Caco-2 (cell line): Measurements from ENCODE around the gene GPSM3. TPM values are rescaled to one million over a fixed set of nuclear protein-coding genes. Genes with fewer than 3 reads are reported as not detected.

Experiments used
- BruUV-seq: library from RNA; stranded (reverse); fragments of 400-500 nt; replicated peaks from 2 replicates; lab custom pipeline; 2021; lab: Mats Ljungman, UMichigan
- CTCF ChIA-PET: fragments of 300-600 bp; sonication (Branson Sonifier 250); formaldehyde crosslinking; loops from one replicate; lab custom pipeline; 2022; ENCODE audit warnings: antibody characterized with exemption; lab: Charles Lee
- POLR2A ChIA-PET: fragments of 300-600 bp; sonication (Branson Sonifier 250); formaldehyde crosslinking; loops from one replicate; lab custom pipeline; 2022; ENCODE audit warnings: antibody characterized with exemption; lab: Charles Lee
- DNase-seq, 2 experiments: peaks; one replicate each; pipeline versions ENCODE4 v3.0.0 to v3.0.0-alpha.2; 2020 to 2022
- H3K27me3 ChIP-seq: replicated peaks from 2 replicates; pipeline ENCODE4 v1.6.0; 2011; ENCODE audit warnings: low read length; ENCODE audit not compliant: control insufficient read depth, insufficient read depth
- H3K36me3 ChIP-seq: 2 replicates; pipeline ENCODE4 v1.5.1; 2011; ENCODE audit warnings: low read length; ENCODE audit not compliant: control insufficient read depth, insufficient read depth
- H3K4me1 ChIP-seq: fragments of 250-450 bp; sonication (Bioruptor Pico); 2 replicates; pipeline ENCODE4 v1.5.1; 2020; ENCODE audit warnings: mild to moderate bottlenecking
- H3K4me3 ChIP-seq: 2 replicates; pipeline ENCODE4 v1.5.1; 2011; ENCODE audit warnings: low read depth, mild to moderate bottlenecking, control low read depth, low read length
- H3K9me3 ChIP-seq: fragments of 250-450 bp; sonication (Bioruptor Pico); 2 replicates; pipeline ENCODE4 v1.5.1; 2020; ENCODE audit warnings: mild to moderate bottlenecking, moderate library complexity
- H3K27ac Mint-ChIP-seq: one replicate; pipeline ENCODE4 v1.8.0; 2022; ENCODE audit warnings: mixed read lengths; ENCODE audit not compliant: unreplicated experiment
- H3K27me3 Mint-ChIP-seq: one replicate; pipeline ENCODE4 v1.8.0; 2022; ENCODE audit warnings: mixed read lengths; ENCODE audit not compliant: insufficient read depth, unreplicated experiment
- H3K36me3 Mint-ChIP-seq: one replicate; pipeline ENCODE4 v1.8.0; 2022; ENCODE audit warnings: mild to moderate bottlenecking, mixed read lengths; ENCODE audit not compliant: insufficient read depth, unreplicated experiment
- H3K4me1 Mint-ChIP-seq: one replicate; pipeline ENCODE4 v1.8.0; 2022; ENCODE audit warnings: low read depth, mixed read lengths; ENCODE audit not compliant: unreplicated experiment
- H3K4me3 Mint-ChIP-seq: one replicate; pipeline ENCODE4 v1.8.0; 2022; ENCODE audit warnings: mild to moderate bottlenecking, moderate library complexity, mixed read lengths; ENCODE audit not compliant: unreplicated experiment
- H3K9me3 Mint-ChIP-seq: one replicate; pipeline ENCODE4 v1.8.0; 2022; ENCODE audit warnings: mixed read lengths; ENCODE audit not compliant: unreplicated experiment
- CTCF ChIP-seq, 2 experiments: fragments of 200-600 bp in 1 of 2; IDR thresholded peaks; 1 replicate in 1 of 2; 2 replicates in 1 of 2; pipeline versions ENCODE4 v1.5.1 to v1.8.0; 2011 to 2022; ENCODE audit warnings: antibody characterized with exemption in 1 of 2, control low read depth in 1 of 2, inconsistent platforms in 1 of 2, low read depth in 1 of 2, low read length in 1 of 2, mild to moderate bottlenecking in 1 of 2, moderate library complexity in 1 of 2; ENCODE audit not compliant: insufficient read depth in 1 of 2, severe bottlenecking in 1 of 2, unreplicated experiment in 1 of 2
- intact Hi-C: fragments of 100-400 bp; cut with micrococcal nuclease; formaldehyde crosslinking; loops from one replicate; pipeline ENCODE4 v1.10.0; 2022; ENCODE audit not compliant: unreplicated experiment
- total RNA-seq: library from RNA; stranded (reverse); gene quantifications from 2 replicates; pipeline ENCODE4 v1.2.3, GENCODE V29; 2022

The GPSM3 gene
- total RNA-seq, 1 experiment from 2014 or later, result 0.41 TPM

- DNase-seq, result no peak
- no peaks in the 10 kb centered on the region for H3K36me3 Mint-ChIP-seq
- intact Hi-C loops, result no loop called here
- POLR2A ChIA-PET, result no interaction called here
- H3K4me3 Mint-ChIP-seq, result no peak overlapping the region
- H3K27ac Mint-ChIP-seq, result no peak overlapping the region
- BruUV-seq, result no TSS peak
- Histone ChIP-seq H3K4me3 (no peak overlapping the region), H3K4me1 (no peaks in the 10 kb centered on the region), H3K9me3 (no peaks in the 10 kb centered on the region), H3K27me3 (no peaks in the 10 kb centered on the region; the same call in 1 of the 2 replicates), H3K36me3 (no peaks in the 10 kb centered on the region)
- TF ChIP-seq CTCF (IDR thresholded peaks at IDR 0.05; ENCODE audit: insufficient read depth in 1 of 2, low read depth in 1 of 2, low read length in 1 of 2, severe bottlenecking in 1 of 2, unreplicated experiment in 1 of 2), result no peak
- H3K9me3 Mint-ChIP-seq, result no peaks in the 10 kb centered on the region
- CTCF ChIA-PET, result no interaction called here
- H3K27me3 Mint-ChIP-seq, result peaks cover 2% of the 10 kb centered on the region
- peaks cover under 1% of the 10 kb centered on the region for H3K4me1 Mint-ChIP-seq
Measured at GRCh38 chr6:32215617-32216016, 23.2 kb upstream of the GPSM3 start.

GRCh38 chr6:32214126-32214525 is 21.7 kb upstream of the GPSM3 start:
- no peak overlapping the region for H3K4me3 Mint-ChIP-seq

GRCh38 chr6:32213649-32214048 is 21.2 kb upstream of the GPSM3 start:
- ChIA-PET POLR2A (no interaction called here), CTCF (no interaction called here)
- H3K36me3 ChIP-seq, result no peaks in the 10 kb centered on the region
- no peaks in the 10 kb centered on the region for H3K36me3 Mint-ChIP-seq
- intact Hi-C loops, result no loop called here
- no peak overlapping the region for H3K4me3 ChIP-seq
- no TSS peak for BruUV-seq
- H3K4me1 ChIP-seq, result no peaks in the 10 kb centered on the region
- H3K9me3 Mint-ChIP-seq, result no peaks in the 10 kb centered on the region
- no peak overlapping the region for H3K4me3 Mint-ChIP-seq
- peaks cover 2% of the 10 kb centered on the region for H3K27me3 Mint-ChIP-seq
- no peak overlapping the region for H3K27ac Mint-ChIP-seq
- peaks cover 10% of the 10 kb centered on the region for H3K4me1 Mint-ChIP-seq
- H3K9me3 ChIP-seq, result no peaks in the 10 kb centered on the region
- no peak for TF ChIP-seq CTCF (IDR thresholded peaks at IDR 0.05; ENCODE audit: insufficient read depth in 1 of 2, low read depth in 1 of 2, low read length in 1 of 2, severe bottlenecking in 1 of 2, unreplicated experiment in 1 of 2)
- H3K27me3 ChIP-seq, result no peaks in the 10 kb centered on the region; the same call in 1 of the 2 replicates
- no peak for DNase-seq

More at GRCh38 chr6:32214126-32214525, 21.7 kb upstream of the GPSM3 start:
- DNase-seq, result no peak
- H3K27ac Mint-ChIP-seq, result no peak overlapping the region
- Histone ChIP-seq H3K36me3 (no peaks in the 10 kb centered on the region), H3K4me1 (no peaks in the 10 kb centered on the region), H3K9me3 (no peaks in the 10 kb centered on the region), H3K27me3 (no peaks in the 10 kb centered on the region; the same call in 1 of the 2 replicates), H3K4me3 (no peak overlapping the region)
- no peak for TF ChIP-seq CTCF (IDR thresholded peaks at IDR 0.05; ENCODE audit: insufficient read depth in 1 of 2, low read depth in 1 of 2, low read length in 1 of 2, severe bottlenecking in 1 of 2, unreplicated experiment in 1 of 2)
- intact Hi-C loops, result no loop called here
- BruUV-seq, result no TSS peak
- H3K36me3 Mint-ChIP-seq, result no peaks in the 10 kb centered on the region
- POLR2A ChIA-PET, result no interaction called here
- peaks cover 2% of the 10 kb centered on the region for H3K27me3 Mint-ChIP-seq
- H3K9me3 Mint-ChIP-seq, result no peaks in the 10 kb centered on the region
- CTCF ChIA-PET, result no interaction called here
- H3K4me1 Mint-ChIP-seq, result peaks cover 10% of the 10 kb centered on the region
